ENCODE results near the gene PPP4R3B.

DNA sequence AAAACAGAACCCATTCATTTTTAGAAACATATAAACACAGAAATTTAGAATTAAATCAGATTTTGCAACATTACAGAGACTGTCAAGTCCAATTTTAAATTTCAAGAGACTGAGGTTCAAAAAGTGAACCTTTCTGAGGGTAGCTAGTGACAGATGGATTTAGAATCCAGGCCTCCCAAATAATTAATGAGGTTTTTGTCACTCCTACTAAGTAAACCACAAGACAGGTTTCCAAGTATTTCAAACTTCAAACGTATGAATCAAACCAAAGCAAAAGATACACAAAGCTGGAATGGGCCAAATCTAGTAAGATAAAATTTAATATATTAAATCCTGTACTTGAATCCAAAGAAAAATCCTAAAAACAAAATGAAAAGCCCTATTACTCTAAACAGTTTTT is 25.3 kb downstream of the PPP4R3B start:
- TF ChIP-seq JUND (IDR thresholded peaks at IDR 0.05) (no peak), RAD21 (IDR thresholded peaks at IDR 0.05; ENCODE audit: low read depth) (no peak), POLR2A (IDR thresholded peaks at IDR 0.05; ENCODE audit: borderline replicate concordance, extremely low read depth, insufficient read depth, insufficient read length) (no peak), EZH2phosphoT487 (IDR thresholded peaks at IDR 0.05; ENCODE audit: borderline replicate concordance) (no peak), EZH2 (IDR thresholded peaks at IDR 0.05) (no peak), CEBPB (IDR thresholded peaks at IDR 0.05; ENCODE audit: low read depth) (no peak), POLR2AphosphoS5 (IDR thresholded peaks at IDR 0.05; ENCODE audit: low read depth, low read length) (no peak)
- TF ChIP-seq, protein P1, sequence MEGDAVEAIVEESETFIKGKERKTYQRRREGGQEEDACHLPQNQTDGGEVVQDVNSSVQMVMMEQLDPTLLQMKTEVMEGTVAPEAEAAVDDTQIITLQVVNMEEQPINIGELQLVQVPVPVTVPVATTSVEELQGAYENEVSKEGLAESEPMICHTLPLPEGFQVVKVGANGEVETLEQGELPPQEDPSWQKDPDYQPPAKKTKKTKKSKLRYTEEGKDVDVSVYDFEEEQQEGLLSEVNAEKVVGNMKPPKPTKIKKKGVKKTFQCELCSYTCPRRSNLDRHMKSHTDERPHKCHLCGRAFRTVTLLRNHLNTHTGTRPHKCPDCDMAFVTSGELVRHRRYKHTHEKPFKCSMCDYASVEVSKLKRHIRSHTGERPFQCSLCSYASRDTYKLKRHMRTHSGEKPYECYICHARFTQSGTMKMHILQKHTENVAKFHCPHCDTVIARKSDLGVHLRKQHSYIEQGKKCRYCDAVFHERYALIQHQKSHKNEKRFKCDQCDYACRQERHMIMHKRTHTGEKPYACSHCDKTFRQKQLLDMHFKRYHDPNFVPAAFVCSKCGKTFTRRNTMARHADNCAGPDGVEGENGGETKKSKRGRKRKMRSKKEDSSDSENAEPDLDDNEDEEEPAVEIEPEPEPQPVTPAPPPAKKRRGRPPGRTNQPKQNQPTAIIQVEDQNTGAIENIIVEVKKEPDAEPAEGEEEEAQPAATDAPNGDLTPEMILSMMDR (IDR thresholded peaks at IDR 0.05 in 2 of 3, conservative IDR thresholded peaks at IDR 0.05 in 1 of 3; ENCODE audit: borderline replicate concordance in 1 of 3, insufficient read depth in 1 of 3, low read depth in 2 of 3, low read length in 2 of 3): no peak

Measured in HCT116 (cell line).